Sigmoid colon (tissue), 7 donors: ENCODE measurements around the gene ZPR1. TPM values are rescaled to one million over a fixed set of nuclear protein-coding genes. Genes with fewer than 3 reads are reported as not detected.

Experiments used
- DNase-seq: peaks from one replicate; pipeline ENCODE4 v3.0.0-alpha.2; 2019
- H3K27ac ChIP-seq, 4 donors: fragments of 200-600 bp; sonication (generic); one replicate each; pipeline ENCODE4 v1.5.1; 2016 to 2019; ENCODE audit warnings: mild to moderate bottlenecking in 1 of 4
- H3K27me3 ChIP-seq, 3 donors: fragments of 200-600 bp; sonication (generic); one replicate each; pipeline ENCODE4 v1.5.1; 2019; ENCODE audit warnings: mild to moderate bottlenecking in 1 of 3
- H3K36me3 ChIP-seq, 4 donors: fragments of 200-600 bp; sonication (generic); one replicate each; pipeline ENCODE4 v1.5.1; 2016 to 2019
- H3K4me1 ChIP-seq, 4 donors: fragments of 200-600 bp; sonication (generic); one replicate each; pipeline ENCODE4 v1.5.1; 2017 to 2019
- H3K4me3 ChIP-seq, 4 donors: fragments of 200-600 bp; sonication (generic); one replicate each; pipeline ENCODE4 v1.5.1; 2017 to 2019; ENCODE audit warnings: mild to moderate bottlenecking in 2 of 4, moderate library complexity in 1 of 4
- H3K9me3 ChIP-seq, 4 donors: fragments of 200-600 bp in 3 of 4; sonication (generic) in 3 of 4; one replicate each; pipeline versions ENCODE4 v1.5.1 to v1.6.1; 2013 to 2019
- CTCF ChIP-seq, 4 experiments: fragments of 450-650 bp in 3 of 4; fragments of 200-600 bp in 1 of 4; IDR thresholded peaks; one replicate each; pipeline ENCODE4 v1.5.1; 2016 to 2019; ENCODE audit warnings: antibody characterized with exemption in 4 of 4, mild to moderate bottlenecking in 3 of 4, moderate library complexity in 2 of 4
- EP300 ChIP-seq, 4 donors: sonication (generic); formaldehyde crosslinking; IDR thresholded peaks; one replicate each; pipeline ENCODE4 v1.6.1; 2017; ENCODE audit warnings: antibody characterized with exemption in 4 of 4
- POLR2A ChIP-seq, 2 donors: fragments of 450-650 bp; IDR thresholded peaks; one replicate each; pipeline ENCODE4 v1.6.1; 2016; ENCODE audit warnings: antibody characterized with exemption in 2 of 2, mild to moderate bottlenecking in 2 of 2, moderate library complexity in 2 of 2
- POLR2AphosphoS5 ChIP-seq, 4 donors: sonication (generic); formaldehyde crosslinking; IDR thresholded peaks; one replicate each; pipeline ENCODE4 v1.6.1; 2017; ENCODE audit warnings: antibody characterized with exemption in 4 of 4
- WGBS, 2 donors: extraction: QIAGEN DNeasy Blood & Tissue Kit; methylation state at CpG; one replicate each; pipeline ENCODE4 v1.1.7; 2013; 5-methylcytosine and 5-hydroxymethylcytosine counted together
- intact Hi-C: fragments of 100-400 bp; cut with DNase I; formaldehyde crosslinking; loops from one replicate; pipeline ENCODE4 v1.15.1; 2023
- polyA plus RNA-seq, 3 donors: library from polyadenylated mRNA; stranded (reverse); fragments of 200-250 nt; gene quantifications; one replicate each; pipeline ENCODE4 v1.2.3, GENCODE V29; 2013
- total RNA-seq, 4 donors: library from RNA; depleted of rRNA; stranded (reverse); fragments of >200 nt; gene quantifications; one replicate each; pipeline ENCODE4 v1.1.0, GENCODE V29; 2016
- donor health status: healthy with polysubstance abuse.
- donor health status: Bipolar disorder and iron deficiency.
- donor health status: healthy.

ZPR1 gene
- total and polyA plus RNA-seq, 7 donors = 14.7 to 28.6 (median 17.3) TPM

- Histone ChIP-seq H3K27ac (no peak overlapping the region), H3K27me3 (no peaks in the 10 kb centered on the region), H3K4me3 (no peak overlapping the region), H3K9me3 (no peaks in the 10 kb centered on the region), H3K36me3 (no peaks in the 10 kb centered on the region), H3K4me1 (peaks cover 0 to 19% (median 13%) of the 10 kb centered on the region in 4 donors)
- 91 to 94% methylated on average over 14 of the region's 14 CpGs for WGBS, 2 donors
- TF ChIP-seq EP300 (IDR thresholded peaks at IDR 0.05) = no peak
- no peak for TF ChIP-seq POLR2A (IDR thresholded peaks at IDR 0.05)
- TF ChIP-seq POLR2AphosphoS5 (IDR thresholded peaks at IDR 0.05) = no peak
- no peak for TF ChIP-seq CTCF (IDR thresholded peaks at IDR 0.05)
- DNase-seq = no peak
- intact Hi-C loops = no loop called here
Measured at GRCh38 chr11:116833816-116834534, 46.2 kb upstream of the ZPR1 start.

- intact Hi-C loops = no loop called here
- DNase-seq = peak; percentile 35
- Histone ChIP-seq H3K27me3 (no peaks in the 10 kb centered on the region), H3K27ac (no peak overlapping the region), H3K4me1 (peaks cover 0 to 19% (median 13%) of the 10 kb centered on the region in 4 donors), H3K4me3 (no peak overlapping the region), H3K36me3 (no peaks in the 10 kb centered on the region), H3K9me3 (no peaks in the 10 kb centered on the region)
- TF ChIP-seq CTCF (IDR thresholded peaks at IDR 0.05) = no peak
- TF ChIP-seq EP300 (IDR thresholded peaks at IDR 0.05) = no peak
- TF ChIP-seq POLR2A (IDR thresholded peaks at IDR 0.05) = no peak
- TF ChIP-seq POLR2AphosphoS5 (IDR thresholded peaks at IDR 0.05) = no peak
- WGBS, 2 donors = 93 to 96% methylated on average over 10 of the region's 10 CpGs
Measured at GRCh38 chr11:116833491-116833815, 45.6 kb upstream of the ZPR1 start.

- Histone ChIP-seq H3K27me3 (no peaks in the 10 kb centered on the region), H3K27ac (no peak overlapping the region), H3K4me3 (no peak overlapping the region), H3K4me1 (peaks cover 0 to 19% (median 13%) of the 10 kb centered on the region in 4 donors), H3K9me3 (no peaks in the 10 kb centered on the region), H3K36me3 (no peaks in the 10 kb centered on the region)
- TF ChIP-seq POLR2AphosphoS5 (IDR thresholded peaks at IDR 0.05) = no peak
- no peak for TF ChIP-seq EP300 (IDR thresholded peaks at IDR 0.05)
- no peak for TF ChIP-seq CTCF (IDR thresholded peaks at IDR 0.05)
- no peak for TF ChIP-seq POLR2A (IDR thresholded peaks at IDR 0.05)
- intact Hi-C loops = no loop called here
- WGBS, 2 donors = 77 to 83% methylated on average over 13 of the region's 13 CpGs
- DNase-seq = no peak
Measured at GRCh38 chr11:116832350-116833290, 44.8 kb upstream of the ZPR1 start.

- Histone ChIP-seq H3K27ac (no peak overlapping the region), H3K4me1 (peaks cover 0 to 19% (median 13%) of the 10 kb centered on the region in 4 donors), H3K27me3 (no peaks in the 10 kb centered on the region), H3K36me3 (no peaks in the 10 kb centered on the region), H3K4me3 (no peak overlapping the region), H3K9me3 (no peaks in the 10 kb centered on the region)
- intact Hi-C loops = no loop called here
- 78 to 92% methylated on average over 7 of the region's 7 CpGs for WGBS, 2 donors
- peak; percentile 50 for DNase-seq
- no peak for TF ChIP-seq CTCF (IDR thresholded peaks at IDR 0.05)
- no peak for TF ChIP-seq EP300 (IDR thresholded peaks at IDR 0.05)
Measured at GRCh38 chr11:116831790-116832349, 44.0 kb upstream of the ZPR1 start.
